ENCODE data around the gene EWSR1.
"Not testable (repeated sequence)": the region's sequence is repeated elsewhere in the genome, so short reads cannot be mapped to it uniquely, and the experiment has no call there.

EWSR1 gene

GRCh38 chr22:29267858-29268510 is at the start of gene EWSR1, which contains the start of gene RHBDD3:
Gene EWSR1 (plus strand): TSS chr22:29268268. CDS start chr22:29268337, 69 bp downstream.
Gene RHBDD3 (minus strand): TSS chr22:29267981. CDS start chr22:29265626, 2,355 bp downstream.
- DNase-seq (ENCODE audit: low read depth in 2 of 2): peak; percentile 90 to 91

GRCh38 chr22:29218758-29219408 is 49.2 kb upstream of the EWSR1 start:
- no peak for DNase-seq (ENCODE audit: low read depth in 2 of 2)

GRCh38 chr22:29219409-29219782 is 48.7 kb upstream of the EWSR1 start:
- not testable (repeated sequence) for DNase-seq (ENCODE audit: low read depth in 2 of 2)

GRCh38 chr22:29219881-29220670 is 48.0 kb upstream of the EWSR1 start:
- no peak for DNase-seq (ENCODE audit: low read depth in 2 of 2)

GRCh38 chr22:29224121-29224858 is 43.8 kb upstream of the EWSR1 start:
- DNase-seq (ENCODE audit: low read depth in 2 of 2): no peak

- DNase-seq (ENCODE audit: low read depth in 2 of 2): no peak
These were observed 43.1 kb upstream of the EWSR1 start for GRCh38 chr22:29224859-29225410.

- no peak for DNase-seq (ENCODE audit: low read depth in 2 of 2)
These were observed 42.5 kb upstream of the EWSR1 start for GRCh38 chr22:29225422-29226090.

- no peak for DNase-seq (ENCODE audit: low read depth in 2 of 2)
These were observed 41.6 kb upstream of the EWSR1 start for GRCh38 chr22:29226351-29226981.

GRCh38 chr22:29230972-29231875 is 36.8 kb upstream of the EWSR1 start:
- DNase-seq (ENCODE audit: low read depth in 2 of 2): no peak

- no peak for DNase-seq (ENCODE audit: low read depth in 2 of 2)
These were observed 35.8 kb upstream of the EWSR1 start for GRCh38 chr22:29231971-29232959.

- no peak for DNase-seq (ENCODE audit: low read depth in 2 of 2)
These were observed 34.7 kb upstream of the EWSR1 start for GRCh38 chr22:29233277-29233877.

- not testable (repeated sequence) for DNase-seq (ENCODE audit: low read depth in 2 of 2)
These were observed 27.6 kb upstream of the EWSR1 start for GRCh38 chr22:29240481-29240880.

- no peak for DNase-seq (ENCODE audit: low read depth in 2 of 2)
These were observed 24.1 kb upstream of the EWSR1 start for GRCh38 chr22:29243874-29244446.

GRCh38 chr22:29244785-29245625 is 23.1 kb upstream of the EWSR1 start:
- no peak for DNase-seq (ENCODE audit: low read depth in 2 of 2)

GRCh38 chr22:29245626-29246385 is 22.3 kb upstream of the EWSR1 start:
- peak; percentile 37 to 50 for DNase-seq (ENCODE audit: low read depth in 2 of 2)

GRCh38 chr22:29247891-29248290 is 20.2 kb upstream of the EWSR1 start:
- not testable (repeated sequence) for DNase-seq (ENCODE audit: low read depth in 2 of 2)
